WI38 (cell line): ENCODE data around the gene MACROD2.

Experiments used
- H3K4me3 ChIP-seq: 2 replicates; pipeline ENCODE4 v1.5.1; 2011; ENCODE audit warnings: low read depth, mild to moderate bottlenecking, control low read depth, low read length
- CTCF ChIP-seq: IDR thresholded peaks from 2 replicates; pipeline ENCODE4 v1.5.1; 2012; ENCODE audit warnings: low read depth, mild to moderate bottlenecking, control low read depth, low read length

MACROD2 gene

GRCh38 chr20:14304472-14304871, 309.2 kb downstream of the MACROD2 start:
- TF ChIP-seq CTCF: no peak
- H3K4me3 ChIP-seq: no peak overlapping the region

- TF ChIP-seq CTCF: no peak
- H3K4me3 ChIP-seq: no peak overlapping the region
These were observed 312.6 kb downstream of the MACROD2 start for GRCh38 chr20:14307956-14308355.

GRCh38 chr20:14310977-14311627, 315.8 kb downstream of the MACROD2 start:
- TF ChIP-seq CTCF: no peak
- no peak overlapping the region for H3K4me3 ChIP-seq

- TF ChIP-seq CTCF: no peak
- no peak overlapping the region for H3K4me3 ChIP-seq
These were observed 316.7 kb downstream of the MACROD2 start for GRCh38 chr20:14312001-14312400.

GRCh38 chr20:14313341-14314020, 318.2 kb downstream of the MACROD2 start:
- H3K4me3 ChIP-seq: no peak overlapping the region
- no peak for TF ChIP-seq CTCF

- H3K4me3 ChIP-seq: no peak overlapping the region
- TF ChIP-seq CTCF: no peak
These were observed 324.4 kb downstream of the MACROD2 start for GRCh38 chr20:14319704-14320103.

- TF ChIP-seq CTCF: no peak
- no peak overlapping the region for H3K4me3 ChIP-seq
These were observed 336.3 kb downstream of the MACROD2 start for GRCh38 chr20:14331646-14332045.
